ENCODE data around the gene ACSL3. TPM values are rescaled to one million over a fixed set of nuclear protein-coding genes. Genes with fewer than 3 reads are reported as not detected.

The ACSL3 gene
- total and polyA plus RNA-seq, 3 donors from 2014 or later = 66.7 to 96.6 (median 87.4) TPM

DNA sequence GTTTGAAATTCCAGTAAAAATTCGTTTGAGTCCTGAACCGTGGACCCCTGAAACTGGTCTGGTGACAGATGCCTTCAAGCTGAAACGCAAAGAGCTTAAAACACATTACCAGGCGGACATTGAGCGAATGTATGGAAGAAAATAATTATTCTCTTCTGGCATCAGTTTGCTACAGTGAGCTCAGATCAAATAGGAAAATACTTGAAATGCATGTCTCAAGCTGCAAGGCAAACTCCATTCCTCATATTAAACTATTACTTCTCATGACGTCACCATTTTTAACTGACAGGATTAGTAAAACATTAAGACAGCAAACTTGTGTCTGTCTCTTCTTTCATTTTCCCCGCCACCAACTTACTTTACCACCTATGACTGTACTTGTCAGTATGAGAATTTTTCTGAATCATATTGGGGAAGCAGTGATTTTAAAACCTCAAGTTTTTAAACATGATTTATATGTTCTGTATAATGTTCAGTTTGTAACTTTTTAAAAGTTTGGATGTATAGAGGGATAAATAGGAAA is 80.7 kb downstream of the ACSL3 start:
- Histone ChIP-seq H3K9me3 (no peaks in the 10 kb centered on the region), H3K4me3 (no peak overlapping the region), H3K27ac (no peak overlapping the region), H3K27me3 (no peaks in the 10 kb centered on the region), H3K36me3 (ENCODE audit: low read depth, missing control alignments) (no peaks in the 10 kb centered on the region), H3K4me1 (peaks cover 3% of the 10 kb centered on the region)
- DNase-seq = no peak
- TF ChIP-seq POLR2A (IDR thresholded peaks at IDR 0.05) (no peak), CTCF (IDR thresholded peaks at IDR 0.05) (no peak)
- intact Hi-C loops (cut with DNase I; ENCODE audit: low total_unique reads) = no loop called here
- WGBS, 2 donors = 94 to 95% methylated on average over 7 of the region's 7 CpGs

DNA sequence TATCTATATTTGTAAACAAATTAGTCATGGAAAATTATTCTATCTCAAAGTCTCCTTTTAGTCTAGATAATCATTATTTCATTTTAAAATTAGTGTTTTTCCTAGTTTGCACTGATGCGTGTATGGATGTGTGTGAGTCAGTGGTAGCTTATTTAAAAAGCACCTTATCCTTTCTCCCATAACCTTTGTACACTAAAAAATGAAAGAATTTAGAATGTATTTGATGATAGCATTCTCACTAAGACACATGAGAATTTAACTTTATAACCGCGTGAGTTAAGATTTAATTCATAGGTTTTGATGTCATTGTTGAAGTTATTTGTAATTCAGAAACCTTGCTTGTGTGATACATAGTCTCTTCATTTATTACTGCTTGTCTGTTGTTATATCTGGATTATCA is 81.7 kb downstream of the ACSL3 start:
- DNase-seq = no peak
- intact Hi-C loops (cut with DNase I; ENCODE audit: low total_unique reads) = no loop called here
- WGBS, 2 donors = 96 to 97% methylated on average over 3 of the region's 3 CpGs
- Histone ChIP-seq H3K9me3 (no peaks in the 10 kb centered on the region), H3K27ac (no peak overlapping the region), H3K36me3 (ENCODE audit: low read depth, missing control alignments) (no peaks in the 10 kb centered on the region), H3K4me3 (no peak overlapping the region), H3K27me3 (no peaks in the 10 kb centered on the region), H3K4me1 (peaks cover 3% of the 10 kb centered on the region)
- TF ChIP-seq CTCF (IDR thresholded peaks at IDR 0.05) (no peak), POLR2A (IDR thresholded peaks at IDR 0.05) (no peak)

DNA sequence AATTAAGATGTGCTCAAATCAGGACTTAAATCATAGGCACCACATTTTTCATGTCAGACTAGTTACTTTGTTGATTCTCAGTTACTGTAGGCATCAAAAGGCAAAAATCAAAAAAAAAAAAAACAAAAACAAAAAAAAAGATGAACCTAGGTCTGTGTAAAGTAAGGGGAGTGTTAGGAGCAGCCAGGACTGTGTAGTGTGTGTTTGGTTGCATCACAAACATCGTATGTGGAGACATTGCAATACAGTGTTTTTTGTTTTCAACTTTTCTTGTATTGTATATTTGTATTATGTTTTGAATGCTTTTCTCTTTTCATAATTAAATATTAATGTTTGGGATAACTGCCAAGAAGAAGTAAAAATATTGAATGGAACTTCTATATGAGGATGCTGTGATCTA is 82.1 kb downstream of the ACSL3 start:
- Histone ChIP-seq H3K27me3 (no peaks in the 10 kb centered on the region), H3K9me3 (no peaks in the 10 kb centered on the region), H3K27ac (no peak overlapping the region), H3K4me3 (no peak overlapping the region), H3K4me1 (peaks cover 3% of the 10 kb centered on the region), H3K36me3 (ENCODE audit: low read depth, missing control alignments) (no peaks in the 10 kb centered on the region)
- intact Hi-C loops (cut with DNase I; ENCODE audit: low total_unique reads) = no loop called here
- WGBS, 2 donors = 90 to 98% methylated on average over 1 of the region's 1 CpG
- TF ChIP-seq CTCF (IDR thresholded peaks at IDR 0.05) = no peak
- TF ChIP-seq POLR2A (IDR thresholded peaks at IDR 0.05) = no peak
- DNase-seq = no peak

DNA sequence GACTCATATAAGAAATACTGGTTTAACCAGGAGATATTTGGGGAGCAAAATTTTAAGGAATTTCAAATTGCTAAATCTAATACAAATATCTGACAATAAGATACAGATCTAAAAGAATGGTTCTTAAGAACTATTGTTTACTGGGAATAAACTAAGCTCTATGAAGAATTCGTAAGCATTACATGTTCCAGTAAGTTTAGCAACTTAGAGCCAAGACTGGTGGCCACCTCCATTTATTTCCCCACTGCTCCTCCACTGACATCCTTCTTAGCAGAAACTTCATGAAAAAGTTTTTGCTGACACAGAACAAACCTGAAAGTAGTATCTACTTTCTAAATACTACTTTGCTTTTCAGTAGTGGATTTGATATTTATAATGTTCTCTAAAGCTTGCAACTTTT is 83.0 kb downstream of the ACSL3 start:
- Histone ChIP-seq H3K9me3 (no peaks in the 10 kb centered on the region), H3K27me3 (no peaks in the 10 kb centered on the region), H3K4me3 (no peak overlapping the region), H3K4me1 (peaks cover 3% of the 10 kb centered on the region), H3K27ac (peak overlapping the region in 1 of 2 donors; percentile 36), H3K36me3 (ENCODE audit: low read depth, missing control alignments) (no peaks in the 10 kb centered on the region)
- intact Hi-C loops (cut with DNase I; ENCODE audit: low total_unique reads) = no loop called here
- TF ChIP-seq CTCF (IDR thresholded peaks at IDR 0.05) = no peak
- 71 to 74% methylated on average over 1 of the region's 1 CpG for WGBS, 2 donors
- DNase-seq = no peak

GRCh38 chr2:222944552-222944951 is 83.7 kb downstream of the ACSL3 start:
- H3K27ac ChIP-seq = peak overlapping the region in 1 of 2 donors; percentile 36
- H3K36me3 ChIP-seq (ENCODE audit: low read depth, missing control alignments) = no peaks in the 10 kb centered on the region
- H3K4me3 ChIP-seq = no peak overlapping the region
- no peak for DNase-seq
- peaks cover 3% of the 10 kb centered on the region for H3K4me1 ChIP-seq
- no peaks in the 10 kb centered on the region for H3K27me3 ChIP-seq
- TF ChIP-seq POLR2A (IDR thresholded peaks at IDR 0.05) = no peak
- TF ChIP-seq CTCF (IDR thresholded peaks at IDR 0.05) = no peak
- 48 to 56% methylated on average over 1 of the region's 1 CpG for WGBS, 2 donors
- intact Hi-C loops (cut with DNase I; ENCODE audit: low total_unique reads) = no loop called here
- H3K9me3 ChIP-seq = no peaks in the 10 kb centered on the region

All from testis (tissue), 3 donors.